ENCODE data around the gene PPARGC1A.

The PPARGC1A gene

DNA sequence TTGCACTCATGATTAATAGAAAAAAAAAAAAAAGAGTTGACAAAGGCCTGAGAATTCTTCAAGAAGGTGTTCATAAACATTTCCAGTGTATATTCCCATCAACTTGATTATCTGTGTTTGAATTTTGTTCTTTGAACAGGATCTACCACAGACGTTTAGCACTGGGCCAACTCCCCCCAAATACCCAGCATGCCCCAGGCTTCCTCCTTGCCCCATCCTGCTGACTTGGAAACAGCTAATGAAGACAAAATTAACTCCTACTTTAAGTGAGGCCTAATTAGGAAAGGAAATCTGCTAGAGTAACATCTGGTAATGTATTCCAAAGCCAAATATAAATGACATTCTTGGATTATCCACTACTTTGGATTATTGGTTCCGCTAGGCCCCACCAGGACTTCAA, 52.5 kb downstream of the PPARGC1A start:
- no peak for DNase-seq

GRCh38 chr4:23835774-23836478, 53.9 kb downstream of the PPARGC1A start:
- DNase-seq: no peak

DNA sequence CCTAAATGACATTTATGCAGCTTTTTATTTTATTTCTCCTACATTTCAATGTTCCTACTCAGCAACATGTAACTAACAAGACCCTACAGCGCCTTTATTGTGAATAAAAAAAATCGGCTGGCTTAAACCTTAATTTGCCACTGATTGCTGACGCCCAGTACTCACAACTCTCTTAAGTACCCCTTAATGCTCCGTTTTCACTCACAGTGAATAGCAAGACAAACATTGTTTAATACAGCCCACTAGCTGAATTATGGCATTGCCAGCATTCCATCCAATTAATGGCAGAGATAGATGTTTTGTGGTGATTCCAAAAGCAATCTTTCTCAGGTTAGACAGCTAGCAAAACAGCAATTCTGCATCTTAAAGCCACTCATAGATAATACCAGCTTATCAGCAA, 61.1 kb downstream of the PPARGC1A start:
- no peak for DNase-seq

GRCh38 chr4:23828020-23828715, 61.7 kb downstream of the PPARGC1A start:
- DNase-seq: no peak

DNA sequence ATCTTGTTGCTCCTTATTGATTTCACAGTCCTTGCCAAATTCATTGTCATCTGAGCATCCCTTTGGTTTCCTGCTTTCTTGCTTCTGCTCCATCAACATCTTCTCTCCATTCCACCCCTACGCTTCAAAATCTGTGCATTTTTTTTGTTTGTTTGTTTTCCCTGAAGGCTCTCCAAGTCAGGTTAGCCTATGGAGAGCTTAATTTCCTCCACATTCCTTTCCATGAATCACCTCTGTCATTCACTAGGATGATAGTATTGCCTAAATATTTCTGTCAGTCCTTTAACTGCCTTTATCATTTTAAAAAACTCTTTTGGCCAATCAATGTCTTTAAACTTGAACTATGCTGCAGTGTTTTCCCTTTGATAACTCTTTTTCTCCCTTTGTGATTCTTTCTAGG, 67.7 kb downstream of the PPARGC1A start:
- DNase-seq: no peak

DNA sequence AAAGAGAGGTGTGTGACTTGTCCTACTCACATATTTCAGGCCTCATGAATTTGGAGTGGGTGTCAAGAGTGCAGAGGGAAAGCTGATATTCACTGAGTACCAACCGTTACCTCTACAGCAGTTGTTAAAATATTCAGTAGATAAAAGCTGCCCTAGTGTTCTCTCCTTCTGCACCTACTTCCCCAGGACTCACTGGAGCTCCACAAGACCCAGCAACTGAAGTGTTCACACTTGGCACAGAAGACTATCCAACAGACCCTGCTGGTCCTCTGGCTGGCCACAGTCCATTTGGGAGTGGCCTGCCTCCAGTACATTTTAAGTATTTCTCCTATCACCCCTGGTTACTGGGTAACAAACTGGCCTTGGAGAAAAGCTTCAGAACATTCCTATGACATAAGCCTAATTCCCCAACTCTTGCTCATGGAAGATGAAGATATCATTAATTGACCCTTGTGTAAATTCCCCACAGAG, 70.8 kb downstream of the PPARGC1A start:
- DNase-seq: no peak

DNA sequence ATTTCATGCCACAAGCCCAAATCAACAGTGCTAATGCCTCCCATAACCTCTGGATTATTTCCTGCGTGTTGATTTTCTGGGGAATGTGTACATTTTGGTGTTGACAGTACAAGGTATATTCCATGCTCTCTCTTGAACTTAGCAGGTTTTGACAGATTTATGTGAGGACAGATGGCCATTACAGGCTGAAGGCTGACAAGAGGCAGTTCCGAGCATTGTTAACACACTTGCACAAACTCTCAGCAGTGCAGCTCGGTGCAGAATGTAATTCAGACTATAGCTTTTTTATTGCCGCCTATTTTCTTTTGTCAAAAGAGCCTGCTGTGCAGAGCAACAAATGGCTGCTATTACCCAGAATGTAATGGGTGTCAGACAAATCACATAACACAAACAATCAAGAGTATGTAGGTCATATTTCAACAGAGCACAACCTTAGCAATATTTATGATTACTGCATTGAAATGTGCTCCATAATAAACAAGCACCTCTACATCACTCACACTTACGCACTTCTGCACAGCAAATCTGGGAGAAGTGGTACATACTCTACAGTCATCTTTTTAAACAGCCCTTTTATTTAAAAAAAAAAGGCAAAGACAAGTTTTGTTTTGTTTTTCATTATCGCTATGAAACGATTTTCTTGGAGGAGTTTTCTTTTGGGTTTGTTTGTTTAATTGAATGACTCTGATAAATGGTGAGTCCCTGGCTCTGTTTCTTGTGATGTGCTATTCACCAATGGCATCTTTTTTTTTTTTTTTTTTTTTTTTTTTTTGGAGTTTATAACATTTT, 71.6 kb downstream of the PPARGC1A start:
- DNase-seq: no peak

- DNase-seq: no peak
Measured at GRCh38 chr4:23814996-23815660, 74.7 kb downstream of the PPARGC1A start.

DNA sequence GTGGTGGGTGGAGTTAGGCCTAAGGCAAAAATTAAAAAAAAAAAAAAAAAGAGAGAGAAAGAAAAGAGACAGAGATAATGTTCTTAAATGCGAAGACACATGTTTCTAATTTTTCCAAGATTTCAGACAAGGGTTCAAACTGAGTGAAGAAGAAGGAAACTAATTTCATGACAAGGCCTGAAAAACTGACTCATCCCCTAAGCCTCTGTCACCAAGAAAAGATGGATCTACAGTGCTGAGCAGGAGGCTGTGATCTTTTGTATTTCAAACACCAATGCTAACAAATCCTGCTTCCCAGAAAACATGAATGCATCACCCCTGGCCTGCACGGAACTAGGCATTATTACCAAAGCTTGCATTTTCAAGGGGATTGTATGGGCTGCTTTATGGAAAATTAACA, 75.3 kb downstream of the PPARGC1A start:
- DNase-seq: no peak

GRCh38 chr4:23811161-23811560, 78.7 kb downstream of the PPARGC1A start:
- no peak for DNase-seq

DNA sequence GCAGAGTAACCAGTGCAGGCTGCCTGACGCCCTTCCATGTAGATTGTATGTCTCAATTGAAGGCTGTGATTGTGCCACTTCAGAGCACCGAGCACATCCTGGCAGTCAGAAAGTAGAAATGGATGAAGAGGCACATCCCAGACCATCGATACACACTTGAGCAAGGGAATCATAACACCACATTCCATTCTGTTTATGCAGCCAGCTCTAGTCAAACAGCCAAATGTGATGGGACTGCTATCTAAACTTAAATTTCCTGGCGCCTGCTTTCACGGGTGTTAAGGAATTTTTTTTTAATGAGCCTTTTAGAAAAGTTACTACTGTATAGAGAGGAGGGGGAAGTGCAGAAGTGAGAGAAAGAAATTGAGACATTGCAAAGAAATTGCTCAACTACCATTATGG, 84.4 kb downstream of the PPARGC1A start:
- DNase-seq: no peak

GRCh38 chr4:23789762-23790161, 100.1 kb downstream of the PPARGC1A start:
- DNase-seq: no peak

- DNase-seq: no peak
Measured at GRCh38 chr4:23788460-23788859, 101.4 kb downstream of the PPARGC1A start.

DNA sequence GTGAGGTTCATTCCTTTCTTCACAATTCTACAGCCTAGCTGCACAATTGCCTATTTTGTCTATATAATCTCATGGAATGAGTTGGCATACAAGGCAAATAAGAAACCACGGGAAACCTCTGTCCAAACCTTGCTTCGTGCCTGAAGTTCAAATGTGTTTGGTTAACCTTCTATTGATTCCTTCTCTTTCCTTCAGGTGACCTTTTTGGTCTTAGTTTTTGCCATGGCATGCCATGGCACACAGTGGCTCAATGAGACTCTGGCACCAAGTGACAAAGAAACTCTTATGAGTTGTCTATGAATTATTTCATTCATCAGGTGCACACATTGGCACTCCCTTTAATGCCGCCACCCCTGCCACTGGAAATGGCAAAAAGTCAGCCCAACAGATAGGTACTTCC, 101.8 kb downstream of the PPARGC1A start:
- no peak for DNase-seq

DNA sequence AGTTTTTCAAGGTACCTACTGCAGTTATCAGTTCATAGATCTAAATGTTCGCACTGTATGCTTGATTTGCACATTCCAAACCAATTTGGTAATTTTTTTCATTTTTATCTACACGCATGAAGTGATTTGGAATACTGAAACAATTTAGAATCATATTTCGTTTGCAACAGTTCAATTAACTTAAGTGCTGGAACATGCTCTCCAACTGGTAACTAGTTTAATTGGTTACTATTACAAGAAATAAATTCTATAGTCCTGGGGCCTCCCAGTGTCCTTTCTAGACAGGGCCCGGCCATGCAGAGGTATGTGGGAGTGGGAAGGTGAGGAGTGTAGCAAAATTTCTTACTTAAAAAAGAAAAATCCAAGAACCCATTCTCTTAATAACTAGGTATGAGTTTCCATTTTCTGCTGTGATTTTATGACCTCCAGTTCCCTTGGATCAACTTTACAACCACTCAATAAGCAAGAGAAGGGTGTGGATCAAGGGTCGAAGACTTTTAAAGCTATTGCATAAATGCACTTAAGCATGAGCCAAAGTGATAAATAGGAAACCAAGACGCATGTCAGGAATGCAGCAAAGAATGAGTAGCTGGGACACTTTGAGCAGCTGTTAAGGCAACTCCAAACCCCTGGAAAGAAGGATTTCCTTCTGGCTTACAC, 106.9 kb downstream of the PPARGC1A start:
- DNase-seq: no peak

DNA sequence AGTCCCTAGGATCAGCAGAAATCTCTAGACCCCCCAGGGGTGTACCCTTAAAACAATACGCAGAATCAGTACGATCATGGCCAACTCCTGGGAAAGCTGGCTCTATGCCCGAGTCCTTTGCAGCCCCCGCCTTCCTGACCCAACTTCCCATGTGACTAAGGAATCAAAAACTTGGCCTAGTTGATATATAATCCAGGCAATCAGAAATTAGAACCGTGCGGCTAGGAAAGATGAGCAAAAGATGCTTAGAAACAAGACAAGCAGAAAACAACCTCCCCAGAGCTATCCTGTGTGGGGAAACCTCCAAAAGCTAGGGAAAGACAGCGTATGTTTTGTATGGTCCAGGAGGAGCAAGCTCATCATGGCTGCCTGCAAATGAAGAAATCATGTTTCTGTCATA, 110.0 kb downstream of the PPARGC1A start:
- DNase-seq: no peak

DNA sequence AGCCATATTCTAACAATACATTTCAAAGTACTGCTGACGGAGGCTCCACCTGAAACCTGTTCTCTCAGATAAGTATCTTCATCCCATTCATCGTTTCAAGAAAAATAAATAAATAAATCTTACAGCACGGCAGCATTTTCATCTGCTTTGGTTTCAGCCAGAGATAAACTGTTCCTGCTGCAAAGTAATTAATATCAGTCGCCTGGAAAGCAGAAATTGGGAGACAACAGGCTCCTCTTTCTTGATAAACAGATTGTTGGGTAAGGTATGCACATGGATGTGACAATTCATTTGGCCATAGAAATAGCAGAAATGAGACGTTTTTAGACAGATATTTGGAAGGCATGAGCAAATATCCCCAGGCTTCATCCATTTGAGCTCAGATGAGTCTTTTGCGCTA, 110.4 kb downstream of the PPARGC1A start:
- no peak for DNase-seq

GRCh38 chr4:23775694-23776093, 114.2 kb downstream of the PPARGC1A start:
- no peak for DNase-seq

- DNase-seq: no peak
Measured at GRCh38 chr4:23774909-23775308, 114.9 kb downstream of the PPARGC1A start.

DNA sequence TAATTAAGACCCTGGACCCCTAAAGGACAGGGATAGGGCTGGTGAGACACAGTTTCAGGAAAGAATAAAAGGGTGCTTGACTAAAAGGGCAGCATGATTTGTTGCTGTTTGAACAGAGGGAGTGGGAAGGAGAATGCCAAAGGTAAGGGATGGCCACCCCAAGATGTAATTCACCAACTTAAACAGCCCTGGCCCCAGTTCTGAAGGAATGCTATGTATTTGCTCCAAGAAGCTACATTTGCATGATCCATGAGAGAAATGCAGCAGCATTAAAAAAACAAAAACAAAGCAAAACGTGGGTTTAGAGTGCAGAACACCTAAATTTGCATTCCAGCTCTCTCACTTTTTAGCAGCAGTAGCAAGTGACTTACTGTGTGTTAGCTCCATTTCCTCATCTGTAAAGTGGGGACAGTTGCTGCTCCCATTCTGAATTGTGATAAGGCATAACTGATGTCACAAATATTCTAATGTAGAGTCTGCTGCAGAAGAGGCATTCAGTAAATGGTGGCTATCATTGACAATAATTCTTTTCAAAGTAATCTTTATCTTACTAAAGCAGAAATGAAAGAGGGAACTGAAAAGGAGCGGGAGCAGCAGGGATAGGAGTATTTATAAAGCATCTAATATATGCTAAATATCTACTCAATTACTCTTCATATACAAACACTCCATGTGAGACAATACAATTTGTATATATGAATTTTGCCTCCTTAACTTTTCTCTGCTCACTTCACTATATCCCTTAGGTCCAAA, 115.8 kb downstream of the PPARGC1A start:
- DNase-seq: no peak

DNA sequence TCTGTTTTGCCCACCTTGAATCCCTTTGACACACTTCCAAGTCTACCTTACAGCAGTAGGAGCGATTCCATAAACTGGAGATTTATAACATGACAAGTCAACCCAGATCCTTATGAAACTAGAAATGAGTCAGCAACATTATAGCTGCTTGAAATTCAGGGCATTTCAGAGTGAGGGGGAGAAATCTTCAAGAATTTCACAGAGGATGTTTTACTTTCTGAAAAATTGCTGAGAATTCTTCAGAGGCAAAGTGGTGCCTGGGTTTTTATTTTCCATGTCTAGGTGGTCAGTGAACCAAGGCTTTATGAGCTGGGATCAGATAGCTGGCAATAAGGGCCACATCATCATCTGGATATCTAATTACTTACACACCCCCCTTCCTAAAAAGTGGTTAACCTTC, 119.8 kb downstream of the PPARGC1A start:
- DNase-seq: no peak

- no peak for DNase-seq
Measured at GRCh38 chr4:23769406-23769805, 120.4 kb downstream of the PPARGC1A start.

Measured in GF-D8 (cell line).